ENCODE results near the gene PFKFB4.
"Not testable (repeated sequence)": the region's sequence is repeated elsewhere in the genome, so short reads cannot be mapped to it uniquely, and the experiment has no call there.

Gene PFKFB4

GRCh38 chr3:48558493-48559134 is 2.0 kb upstream of the PFKFB4 start:
- no peak for DNase-seq (ENCODE audit: low spot score)

GRCh38 chr3:48555949-48556795 is 431 bp downstream of the PFKFB4 start:
- DNase-seq (ENCODE audit: low spot score) = no peak

- DNase-seq (ENCODE audit: low spot score) = no peak
Measured at GRCh38 chr3:48555231-48555948, 1.2 kb downstream of the PFKFB4 start.

GRCh38 chr3:48553886-48554845 is 2.4 kb downstream of the PFKFB4 start:
- DNase-seq (ENCODE audit: low spot score) = no peak

GRCh38 chr3:48553361-48553760 is 3.2 kb downstream of the PFKFB4 start:
- DNase-seq (ENCODE audit: low spot score) = no peak

- no peak for DNase-seq (ENCODE audit: low spot score)
Measured at GRCh38 chr3:48552111-48552951, 4.3 kb downstream of the PFKFB4 start.

GRCh38 chr3:48551651-48552050 is 5.0 kb downstream of the PFKFB4 start:
- not testable (repeated sequence) for DNase-seq (ENCODE audit: low spot score)

GRCh38 chr3:48548729-48549705 is 7.6 kb downstream of the PFKFB4 start:
- DNase-seq (ENCODE audit: low spot score) = peak; percentile 88

GRCh38 chr3:48548126-48548525 is 8.5 kb downstream of the PFKFB4 start:
- DNase-seq (ENCODE audit: low spot score) = no peak

- DNase-seq (ENCODE audit: low spot score) = no peak
Measured at GRCh38 chr3:48546203-48546829, 10.3 kb downstream of the PFKFB4 start.

- no peak for DNase-seq (ENCODE audit: low spot score)
Measured at GRCh38 chr3:48544141-48544540, 12.5 kb downstream of the PFKFB4 start.

GRCh38 chr3:48543271-48543866 is 13.2 kb downstream of the PFKFB4 start:
- DNase-seq (ENCODE audit: low spot score) = no peak

GRCh38 chr3:48538451-48538850 is 18.2 kb downstream of the PFKFB4 start:
- no peak for DNase-seq (ENCODE audit: low spot score)

- no peak for DNase-seq (ENCODE audit: low spot score)
Measured at GRCh38 chr3:48536785-48537184, 19.8 kb downstream of the PFKFB4 start.

- DNase-seq (ENCODE audit: low spot score) = no peak
Measured at GRCh38 chr3:48536116-48536515, 20.5 kb downstream of the PFKFB4 start.

GRCh38 chr3:48535578-48535977 is 21.0 kb downstream of the PFKFB4 start:
- no peak for DNase-seq (ENCODE audit: low spot score)

- DNase-seq (ENCODE audit: low spot score) = no peak
Measured at GRCh38 chr3:48532977-48533337, 23.6 kb downstream of the PFKFB4 start.

GRCh38 chr3:48532271-48532976 is 24.2 kb downstream of the PFKFB4 start:
- no peak for DNase-seq (ENCODE audit: low spot score)

All from D341Med (cell line).